ENCODE results near the gene SREK1IP1.

- TF ChIP-seq, protein P1, sequence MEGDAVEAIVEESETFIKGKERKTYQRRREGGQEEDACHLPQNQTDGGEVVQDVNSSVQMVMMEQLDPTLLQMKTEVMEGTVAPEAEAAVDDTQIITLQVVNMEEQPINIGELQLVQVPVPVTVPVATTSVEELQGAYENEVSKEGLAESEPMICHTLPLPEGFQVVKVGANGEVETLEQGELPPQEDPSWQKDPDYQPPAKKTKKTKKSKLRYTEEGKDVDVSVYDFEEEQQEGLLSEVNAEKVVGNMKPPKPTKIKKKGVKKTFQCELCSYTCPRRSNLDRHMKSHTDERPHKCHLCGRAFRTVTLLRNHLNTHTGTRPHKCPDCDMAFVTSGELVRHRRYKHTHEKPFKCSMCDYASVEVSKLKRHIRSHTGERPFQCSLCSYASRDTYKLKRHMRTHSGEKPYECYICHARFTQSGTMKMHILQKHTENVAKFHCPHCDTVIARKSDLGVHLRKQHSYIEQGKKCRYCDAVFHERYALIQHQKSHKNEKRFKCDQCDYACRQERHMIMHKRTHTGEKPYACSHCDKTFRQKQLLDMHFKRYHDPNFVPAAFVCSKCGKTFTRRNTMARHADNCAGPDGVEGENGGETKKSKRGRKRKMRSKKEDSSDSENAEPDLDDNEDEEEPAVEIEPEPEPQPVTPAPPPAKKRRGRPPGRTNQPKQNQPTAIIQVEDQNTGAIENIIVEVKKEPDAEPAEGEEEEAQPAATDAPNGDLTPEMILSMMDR (IDR thresholded peaks at IDR 0.05) = no peak
- TF ChIP-seq POLR2A (IDR thresholded peaks at IDR 0.05) = no peak
These were observed 19.7 kb upstream of the SREK1IP1 start for GRCh38 chr5:64788156-64788555.
